Activated T-cell treated with anti-CD3 and anti-CD28 coated beads, Interleukin-2, amount 50 U/mL, for 4 hours (primary cell): ENCODE results near the gene EPHB3. TPM values are rescaled to one million over a fixed set of nuclear protein-coding genes. Genes with fewer than 3 reads are reported as not detected.
"Not testable (repeated sequence)": the region's sequence is repeated elsewhere in the genome, so short reads cannot be mapped to it uniquely, and the experiment has no call there.

Experiments used
- ATAC-seq, 2 donors: fragments of 200-7000 bp; cut with Tn5 transposase; one replicate each; pipeline ENCODE4 v1.10.0; 2021
- DNase-seq: peaks from one replicate; pipeline ENCODE4 v3.0.0-alpha.2; 2020
- H3K27me3 Mint-ChIP-seq: one replicate; pipeline ENCODE4 v1.8.0; 2021; ENCODE audit warnings: low read depth, mixed read lengths
- H3K36me3 Mint-ChIP-seq: one replicate; pipeline ENCODE4 v1.8.0; 2022; ENCODE audit warnings: mixed read lengths; ENCODE audit not compliant: insufficient read depth
- H3K4me1 Mint-ChIP-seq: one replicate; pipeline ENCODE4 v1.8.0; 2021; ENCODE audit warnings: low read depth, mixed read lengths
- H3K4me3 Mint-ChIP-seq: one replicate; pipeline ENCODE4 v1.8.0; 2021; ENCODE audit warnings: mild to moderate bottlenecking, moderate library complexity, mixed read lengths
- H3K9me3 Mint-ChIP-seq: one replicate; pipeline ENCODE4 v1.8.0; 2021; ENCODE audit warnings: mixed read lengths
- total RNA-seq, 3 donors: library from RNA; stranded (reverse); gene quantifications; one replicate each; pipeline ENCODE4 v1.2.1, GENCODE V29; 2021

EPHB3 gene
- total RNA-seq, 3 donors from 2014 or later, result 0.15 TPM; not detected in 2

- no peaks in the 10 kb centered on the region for H3K36me3 Mint-ChIP-seq
- H3K4me3 Mint-ChIP-seq, result no peak overlapping the region
- H3K9me3 Mint-ChIP-seq, result no peaks in the 10 kb centered on the region
- H3K27me3 Mint-ChIP-seq, result peaks cover 17% of the 10 kb centered on the region
- DNase-seq (no peak), ATAC-seq (no peak)
- peaks cover 17% of the 10 kb centered on the region for H3K4me1 Mint-ChIP-seq
Measured at GRCh38 chr3:184619787-184620430, 58.3 kb downstream of the EPHB3 start.

- DNase-seq (no peak), ATAC-seq (peak in 1 of 2 donors; percentile 41)
- Mint-ChIP-seq H3K27me3 (peaks cover 14% of the 10 kb centered on the region), H3K4me3 (no peak overlapping the region), H3K4me1 (peaks cover 17% of the 10 kb centered on the region), H3K36me3 (no peaks in the 10 kb centered on the region), H3K9me3 (no peaks in the 10 kb centered on the region)
Measured at GRCh38 chr3:184620475-184621119, 59.0 kb downstream of the EPHB3 start.

- not testable (repeated sequence) for DNase-seq, ATAC-seq, H3K4me3 Mint-ChIP-seq, H3K9me3 Mint-ChIP-seq, H3K27me3 Mint-ChIP-seq, H3K36me3 Mint-ChIP-seq
- H3K4me1 Mint-ChIP-seq, result peaks cover 17% of the 10 kb centered on the region
Measured at GRCh38 chr3:184622156-184622555, 60.6 kb downstream of the EPHB3 start.

- DNase-seq (no peak), ATAC-seq (no peak)
- Mint-ChIP-seq H3K36me3 (no peaks in the 10 kb centered on the region), H3K4me1 (no peaks in the 10 kb centered on the region), H3K27me3 (peaks cover 3% of the 10 kb centered on the region), H3K9me3 (no peaks in the 10 kb centered on the region), H3K4me3 (no peak overlapping the region)
Measured at GRCh38 chr3:184626923-184627322, 65.3 kb downstream of the EPHB3 start.

GRCh38 chr3:184629555-184630160 is 68.1 kb downstream of the EPHB3 start:
- peaks cover 2% of the 10 kb centered on the region for H3K4me1 Mint-ChIP-seq
- H3K4me3 Mint-ChIP-seq, result no peak overlapping the region
- H3K9me3 Mint-ChIP-seq, result no peaks in the 10 kb centered on the region
- ATAC-seq (no peak), DNase-seq (no peak)
- no peaks in the 10 kb centered on the region for H3K36me3 Mint-ChIP-seq
- H3K27me3 Mint-ChIP-seq, result no peaks in the 10 kb centered on the region

- DNase-seq (no peak), ATAC-seq (no peak)
- H3K4me3 Mint-ChIP-seq, result no peak overlapping the region
- no peaks in the 10 kb centered on the region for H3K27me3 Mint-ChIP-seq
- H3K9me3 Mint-ChIP-seq, result no peaks in the 10 kb centered on the region
- peaks cover 6% of the 10 kb centered on the region for H3K4me1 Mint-ChIP-seq
- no peaks in the 10 kb centered on the region for H3K36me3 Mint-ChIP-seq
Measured at GRCh38 chr3:184630861-184631471, 69.4 kb downstream of the EPHB3 start.

GRCh38 chr3:184631472-184631861 is 69.9 kb downstream of the EPHB3 start:
- H3K9me3 Mint-ChIP-seq, result no peaks in the 10 kb centered on the region

More at GRCh38 chr3:184631472-184631861, 69.9 kb downstream of the EPHB3 start:
- no peak for ATAC-seq
- Mint-ChIP-seq H3K36me3 (no peaks in the 10 kb centered on the region), H3K4me1 (peaks cover 6% of the 10 kb centered on the region), H3K27me3 (no peaks in the 10 kb centered on the region), H3K4me3 (no peak overlapping the region)
- DNase-seq, result no peak

Other genes with a start within 250 kb of the EPHB3 start
- 1,000 to 10,000 TPM in 2 of 3 donors, 100 to 1,000 TPM in 1; 990 to 1,057 (median 1,007) TPM for gene EIF4G1, start 247.2 kb upstream of the EPHB3 start, total RNA-seq
- gene FAM131A, start 224.2 kb upstream of the EPHB3 start, total RNA-seq, result 1 to 10 TPM; 3.5 to 4.4 (median 3.7) TPM
- 1 to 10 TPM; 4.5 to 5.2 (median 5.0) TPM for gene CLCN2, start 200.2 kb upstream of the EPHB3 start, total RNA-seq
- 100 to 1,000 TPM; 146 to 170 (median 165) TPM for gene POLR2H, start 200.1 kb upstream of the EPHB3 start, total RNA-seq
- not detected for gene THPO, start 183.6 kb upstream of the EPHB3 start, total RNA-seq
- under 1 TPM in 2 of 3 donors, not detected in 1; 0.11 to 0.33 TPM for gene CHRD, start 181.7 kb upstream of the EPHB3 start, total RNA-seq
- 10 to 100 TPM; 24.8 to 27.6 (median 25.7) TPM for gene MAGEF1, start 150.3 kb downstream of the EPHB3 start, total RNA-seq